ENCODE results near the gene INSIG2. TPM values are rescaled to one million over a fixed set of nuclear protein-coding genes. Genes with fewer than 3 reads are reported as not detected.

Gene INSIG2
- total RNA-seq, 1 experiment from 2014 or later: 15.0 TPM

GRCh38 chr2:118048401-118048800, 39.9 kb upstream of the INSIG2 start:
- BruUV-seq (replicated peaks): no TSS peak
- H3K4me3 Mint-ChIP-seq (ENCODE audit: unreplicated experiment): no peak overlapping the region
- peaks cover 27% of the 10 kb centered on the region for H3K27me3 Mint-ChIP-seq (ENCODE audit: insufficient read depth, unreplicated experiment)
- intact Hi-C loops (cut with micrococcal nuclease): loop anchor here (5.0 kb wide), 3 partner anchors 174 to 819 kb away; no protein-coding TSS in a partner anchor
- H3K36me3 Mint-ChIP-seq (ENCODE audit: insufficient read depth, unreplicated experiment): no peaks in the 10 kb centered on the region
- H3K4me1 Mint-ChIP-seq (ENCODE audit: insufficient read depth, unreplicated experiment): peaks cover 5% of the 10 kb centered on the region
- ChIA-PET POLR2A (interaction anchor here (2.5 kb wide), 1 partner anchor 41 kb away, joined by 9 read pairs; the partner anchor contains the start of gene INSIG2), CTCF (interaction anchor here (3.1 to 14.4 kb wide), 3 partner anchors 12 to 815 kb away, joined by 24 to 164 read pairs (median 27); no protein-coding TSS in a partner anchor)
- H3K9me3 Mint-ChIP-seq (ENCODE audit: unreplicated experiment): peaks cover 6% of the 10 kb centered on the region
- no peak for DNase-seq (ENCODE audit: unreplicated experiment)
- TF ChIP-seq CTCF (IDR thresholded peaks at IDR 0.05; ENCODE audit: unreplicated experiment): no peak
- H3K27ac Mint-ChIP-seq (ENCODE audit: low read depth, unreplicated experiment): no peak overlapping the region

- no peak for TF ChIP-seq CTCF (IDR thresholded peaks at IDR 0.05; ENCODE audit: unreplicated experiment)
- no peak overlapping the region for H3K4me3 Mint-ChIP-seq (ENCODE audit: unreplicated experiment)
These were observed 39.0 kb upstream of the INSIG2 start for GRCh38 chr2:118049140-118049815.

GRCh38 chr2:118049816-118050140, 38.5 kb upstream of the INSIG2 start:
- DNase-seq (ENCODE audit: unreplicated experiment): no peak
- intact Hi-C loops (cut with micrococcal nuclease): loop anchor here (5.0 kb wide), 3 partner anchors 173 to 818 kb away; no protein-coding TSS in a partner anchor
- no peak overlapping the region for H3K27ac Mint-ChIP-seq (ENCODE audit: low read depth, unreplicated experiment)
- no TSS peak for BruUV-seq (replicated peaks)
- TF ChIP-seq CTCF (IDR thresholded peaks at IDR 0.05; ENCODE audit: unreplicated experiment): no peak
- ChIA-PET POLR2A (no interaction called here), CTCF (interaction anchor here (14.4 kb wide), 1 partner anchor 11 kb away, joined by 164 read pairs; no protein-coding TSS in a partner anchor)
- H3K9me3 Mint-ChIP-seq (ENCODE audit: unreplicated experiment): no peaks in the 10 kb centered on the region
- H3K4me3 Mint-ChIP-seq (ENCODE audit: unreplicated experiment): no peak overlapping the region
- peaks cover 5% of the 10 kb centered on the region for H3K4me1 Mint-ChIP-seq (ENCODE audit: insufficient read depth, unreplicated experiment)
- H3K27me3 Mint-ChIP-seq (ENCODE audit: insufficient read depth, unreplicated experiment): peaks cover 19% of the 10 kb centered on the region
- no peaks in the 10 kb centered on the region for H3K36me3 Mint-ChIP-seq (ENCODE audit: insufficient read depth, unreplicated experiment)

More at GRCh38 chr2:118049140-118049815, 39.0 kb upstream of the INSIG2 start:
- ChIA-PET CTCF (interaction anchor here (3.9 to 14.4 kb wide), 2 partner anchors 11 to 814 kb away, joined by 24 to 164 read pairs; no protein-coding TSS in a partner anchor), POLR2A (no interaction called here)
- Mint-ChIP-seq H3K36me3 (ENCODE audit: insufficient read depth, unreplicated experiment) (no peaks in the 10 kb centered on the region), H3K9me3 (ENCODE audit: unreplicated experiment) (no peaks in the 10 kb centered on the region), H3K27ac (ENCODE audit: low read depth, unreplicated experiment) (no peak overlapping the region), H3K4me1 (ENCODE audit: insufficient read depth, unreplicated experiment) (peaks cover 5% of the 10 kb centered on the region), H3K27me3 (ENCODE audit: insufficient read depth, unreplicated experiment) (peaks cover 19% of the 10 kb centered on the region)
- intact Hi-C loops (cut with micrococcal nuclease): loop anchor here (5.0 kb wide), 3 partner anchors 173 to 818 kb away; no protein-coding TSS in a partner anchor
- BruUV-seq (replicated peaks): no TSS peak
- peak; percentile 11 for DNase-seq (ENCODE audit: unreplicated experiment)

- CTCF ChIA-PET: interaction anchor here (1.0 to 2.8 kb wide), 3 partner anchors 10 to 18 kb away, joined by 3 to 19 read pairs (median 19); no protein-coding TSS in a partner anchor
- Mint-ChIP-seq H3K4me3 (ENCODE audit: unreplicated experiment) (no peak overlapping the region), H3K27me3 (ENCODE audit: insufficient read depth, unreplicated experiment) (peaks cover 19% of the 10 kb centered on the region), H3K9me3 (ENCODE audit: unreplicated experiment) (no peaks in the 10 kb centered on the region), H3K4me1 (ENCODE audit: insufficient read depth, unreplicated experiment) (peaks cover 5% of the 10 kb centered on the region), H3K36me3 (ENCODE audit: insufficient read depth, unreplicated experiment) (no peaks in the 10 kb centered on the region), H3K27ac (ENCODE audit: low read depth, unreplicated experiment) (no peak overlapping the region)
- no peak for DNase-seq (ENCODE audit: unreplicated experiment)
- intact Hi-C loops (cut with micrococcal nuclease): no loop called here
- POLR2A ChIA-PET: no interaction called here
- BruUV-seq (replicated peaks): no TSS peak
- TF ChIP-seq CTCF (IDR thresholded peaks at IDR 0.05; ENCODE audit: unreplicated experiment): no peak
These were observed 37.9 kb upstream of the INSIG2 start for GRCh38 chr2:118050386-118050785.

Data from MCF 10A (cell line).